Natural killer cell (primary cell): ENCODE results near the gene PTCH2. TPM values are rescaled to one million over a fixed set of nuclear protein-coding genes. Genes with fewer than 3 reads are reported as not detected.

ENCODE experiments used
- ATAC-seq, 3 donors: fragments of 150-1000 bp in 2 of 3; fragments of 200-7000 bp in 1 of 3; cut with Tn5 transposase; 1 replicate in 1 of 3; 2 replicates in 2 of 3; pipeline ENCODE4 v1.10.0; 2021; ENCODE audit warnings: mild to moderate bottlenecking in 2 of 3, moderate library complexity in 2 of 3
- DNase-seq, 2 donors: peaks; one replicate each; pipeline versions ENCODE4 v3.0.0 to v3.0.0-alpha.2; 2013 to 2021; ENCODE audit warnings: mixed read lengths in 1 of 2
- H3K27ac ChIP-seq: one replicate; pipeline ENCODE4 v1.5.1; 2013; ENCODE audit warnings: mild to moderate bottlenecking, low read length
- H3K27me3 ChIP-seq: one replicate; pipeline ENCODE4 v1.6.1; 2013; ENCODE audit warnings: low read length; ENCODE audit not compliant: control insufficient read depth, insufficient read depth
- H3K36me3 ChIP-seq: one replicate; pipeline ENCODE4 v1.6.1; 2013; ENCODE audit warnings: low read length; ENCODE audit not compliant: control insufficient read depth, insufficient read depth
- H3K4me1 ChIP-seq: one replicate; pipeline ENCODE4 v1.6.1; 2013; ENCODE audit warnings: low read length; ENCODE audit not compliant: control insufficient read depth, insufficient read depth
- H3K4me3 ChIP-seq: one replicate; pipeline ENCODE4 v1.5.1; 2013; ENCODE audit warnings: low read length
- H3K9me3 ChIP-seq: one replicate; pipeline ENCODE4 v1.6.1; 2013; ENCODE audit warnings: low read length; ENCODE audit not compliant: control insufficient read depth, insufficient read depth
- H3K27ac Mint-ChIP-seq, 2 donors: one replicate each; pipeline ENCODE4 v1.8.0; 2022; ENCODE audit warnings: mild to moderate bottlenecking in 2 of 2, mixed read lengths in 2 of 2, moderate library complexity in 1 of 2
- H3K27me3 Mint-ChIP-seq, 2 donors: one replicate each; pipeline ENCODE4 v1.8.0; 2022; ENCODE audit warnings: low read depth in 2 of 2, mixed read lengths in 2 of 2
- H3K36me3 Mint-ChIP-seq: one replicate; pipeline ENCODE4 v1.8.0; 2022; ENCODE audit warnings: mixed read lengths
- H3K4me1 Mint-ChIP-seq, 2 donors: one replicate each; pipeline ENCODE4 v1.8.0; 2022; ENCODE audit warnings: mixed read lengths in 2 of 2
- H3K4me3 Mint-ChIP-seq: one replicate; pipeline ENCODE4 v1.8.0; 2022; ENCODE audit warnings: mild to moderate bottlenecking, moderate library complexity, mixed read lengths
- H3K9me3 Mint-ChIP-seq, 2 donors: one replicate each; pipeline ENCODE4 v1.8.0; 2022; ENCODE audit warnings: mixed read lengths in 2 of 2
- CTCF ChIP-seq: fragments of 200-600 bp; IDR thresholded peaks from one replicate; pipeline ENCODE4 v1.8.0; 2022; ENCODE audit warnings: antibody characterized with exemption
- WGBS: methylation state at CpG from one replicate; pipeline ENCODE4 v1.1.7; 2013; ENCODE audit warnings: missing lambda C conversion rate; ENCODE audit not compliant: insufficient coverage; 5-methylcytosine and 5-hydroxymethylcytosine counted together
- intact Hi-C: fragments of 100-400 bp; cut with micrococcal nuclease; formaldehyde crosslinking; loops from one replicate; pipeline ENCODE4 v1.14.2; 2022
- total RNA-seq, 4 donors: library from RNA; stranded (reverse); fragments of 120-200 nt in 1 of 4; gene quantifications; one replicate each; pipeline versions ENCODE4 v1.2.3 to v1.2.4, GENCODE V29; 2013 to 2022

Gene PTCH2
- total RNA-seq, 3 donors from 2014 or later (not counting 1 experiment from before 2014, with no cell fraction given), result 1.8 to 3.1 (median 2.4) TPM

- ATAC-seq (no peak), DNase-seq (no peak)
- Mint-ChIP-seq H3K9me3 (no peaks in the 10 kb centered on the region), H3K27me3 (no peaks in the 10 kb centered on the region), H3K4me1 (peaks cover 30 to 36% of the 10 kb centered on the region in 2 donors), H3K36me3 (no peaks in the 10 kb centered on the region), H3K27ac (peak overlapping the region; percentile 92 to 97), H3K4me3 (no peak overlapping the region)
- WGBS, result 77% methylated on average over 13 of the region's 13 CpGs
- peaks cover 32% of the 10 kb centered on the region for H3K36me3 ChIP-seq
- no peak overlapping the region for H3K4me3 ChIP-seq
- no peaks in the 10 kb centered on the region for H3K27me3 ChIP-seq
- H3K9me3 ChIP-seq, result no peaks in the 10 kb centered on the region
- no peak for TF ChIP-seq CTCF
- intact Hi-C loops, result loop anchor here (5.0 kb wide), 2 partner anchors 234 to 909 kb away; partner anchors contain the start of genes GPBP1L1, HECTD3, TMEM69 and UROD
- H3K27ac ChIP-seq, result no peak overlapping the region
- H3K4me1 ChIP-seq, result peaks cover 26% of the 10 kb centered on the region
Observed at GRCh38 chr1:44777969-44778635, 65.0 kb downstream of the PTCH2 start.

GRCh38 chr1:44777547-44777946 is 65.5 kb downstream of the PTCH2 start:
- H3K4me3 ChIP-seq, result no peak overlapping the region
- peaks cover 26% of the 10 kb centered on the region for H3K4me1 ChIP-seq
- H3K4me3 Mint-ChIP-seq, result no peak overlapping the region
- 83% methylated on average over 13 of the region's 14 CpGs for WGBS
- DNase-seq, result no peak
- peaks cover 32% of the 10 kb centered on the region for H3K36me3 ChIP-seq
- intact Hi-C loops, result loop anchor here (5.0 kb wide), 2 partner anchors 235 to 910 kb away; partner anchors contain the start of genes GPBP1L1, HECTD3, TMEM69 and UROD
- H3K27ac ChIP-seq, result no peak overlapping the region
- H3K36me3 Mint-ChIP-seq, result no peaks in the 10 kb centered on the region
- no peaks in the 10 kb centered on the region for H3K27me3 ChIP-seq
- no peaks in the 10 kb centered on the region for H3K27me3 Mint-ChIP-seq
- no peak for TF ChIP-seq CTCF
- no peak for ATAC-seq
- no peaks in the 10 kb centered on the region for H3K9me3 Mint-ChIP-seq
- no peaks in the 10 kb centered on the region for H3K9me3 ChIP-seq
- peak overlapping the region; percentile 92 to 97 for H3K27ac Mint-ChIP-seq
- peaks cover 30 to 36% of the 10 kb centered on the region in 2 donors for H3K4me1 Mint-ChIP-seq

- H3K27ac ChIP-seq, result peak overlapping the region; percentile 85
- 55% methylated on average over 12 of the region's 12 CpGs for WGBS
- no peak for TF ChIP-seq CTCF
- peaks cover 26% of the 10 kb centered on the region for H3K4me1 ChIP-seq
- H3K4me1 Mint-ChIP-seq, result peaks cover 30 to 36% of the 10 kb centered on the region in 2 donors
- H3K9me3 Mint-ChIP-seq, result no peaks in the 10 kb centered on the region
- no peaks in the 10 kb centered on the region for H3K36me3 Mint-ChIP-seq
- H3K27me3 ChIP-seq, result no peaks in the 10 kb centered on the region
- no peaks in the 10 kb centered on the region for H3K27me3 Mint-ChIP-seq
- peaks cover 32% of the 10 kb centered on the region for H3K36me3 ChIP-seq
- no peak for DNase-seq
- ATAC-seq, result no peak
- H3K4me3 ChIP-seq, result peak overlapping the region; percentile 65
- no peaks in the 10 kb centered on the region for H3K9me3 ChIP-seq
- H3K4me3 Mint-ChIP-seq, result peak overlapping the region; percentile 99
- peak overlapping the region; percentile 92 to 97 for H3K27ac Mint-ChIP-seq
- intact Hi-C loops, result loop anchor here (5.0 kb wide), 2 partner anchors 236 to 911 kb away; partner anchors contain the start of genes GPBP1L1, HECTD3, TMEM69 and UROD
Observed at GRCh38 chr1:44776730-44777068, 66.4 kb downstream of the PTCH2 start.
